Measurements from ENCODE around the gene CLUH.

CLUH gene

GRCh38 chr17:2731807-2732206 is 20.2 kb upstream of the CLUH start:
- no peak for DNase-seq (ENCODE audit: low read depth)
- no peak for TF ChIP-seq CTCF (conservative IDR thresholded peaks at IDR 0.05; ENCODE audit: low read depth, low read length)
- no peak overlapping the region for H3K4me3 ChIP-seq (ENCODE audit: low read depth, low read length)

- no peak for DNase-seq (ENCODE audit: low read depth)
- H3K4me3 ChIP-seq (ENCODE audit: low read depth, low read length), result no peak overlapping the region
- no peak for TF ChIP-seq CTCF (conservative IDR thresholded peaks at IDR 0.05; ENCODE audit: low read depth, low read length)
These were observed 19.3 kb upstream of the CLUH start for GRCh38 chr17:2730764-2731353.

GRCh38 chr17:2724784-2725164 is 13.2 kb upstream of the CLUH start:
- TF ChIP-seq CTCF (conservative IDR thresholded peaks at IDR 0.05; ENCODE audit: low read depth, low read length), result no peak
- no peak overlapping the region for H3K4me3 ChIP-seq (ENCODE audit: low read depth, low read length)
- peak; percentile 24 for DNase-seq (ENCODE audit: low read depth)

GRCh38 chr17:2723997-2724783 is 12.6 kb upstream of the CLUH start:
- H3K4me3 ChIP-seq (ENCODE audit: low read depth, low read length), result no peak overlapping the region
- no peak for TF ChIP-seq CTCF (conservative IDR thresholded peaks at IDR 0.05; ENCODE audit: low read depth, low read length)
- no peak for DNase-seq (ENCODE audit: low read depth)

GRCh38 chr17:2723505-2723996 is 12.0 kb upstream of the CLUH start:
- DNase-seq (ENCODE audit: low read depth), result no peak
- H3K4me3 ChIP-seq (ENCODE audit: low read depth, low read length), result no peak overlapping the region
- TF ChIP-seq CTCF (conservative IDR thresholded peaks at IDR 0.05; ENCODE audit: low read depth, low read length), result no peak

GRCh38 chr17:2722611-2723010 is 11.0 kb upstream of the CLUH start:
- TF ChIP-seq CTCF (conservative IDR thresholded peaks at IDR 0.05; ENCODE audit: low read depth, low read length), result no peak
- no peak for DNase-seq (ENCODE audit: low read depth)
- no peak overlapping the region for H3K4me3 ChIP-seq (ENCODE audit: low read depth, low read length)

- H3K4me3 ChIP-seq (ENCODE audit: low read depth, low read length), result no peak overlapping the region
These were observed 10.0 kb upstream of the CLUH start for GRCh38 chr17:2721603-2722002.

More at GRCh38 chr17:2721603-2722002, 10.0 kb upstream of the CLUH start:
- no peak for DNase-seq (ENCODE audit: low read depth)
- no peak for TF ChIP-seq CTCF (conservative IDR thresholded peaks at IDR 0.05; ENCODE audit: low read depth, low read length)
